H1 (cell line): ENCODE data around the gene ITGA6. TPM values are rescaled to one million over a fixed set of nuclear protein-coding genes. Genes with fewer than 3 reads are reported as not detected.
"Not testable (repeated sequence)": the region's sequence is repeated elsewhere in the genome, so short reads cannot be mapped to it uniquely, and the experiment has no call there.

Source experiments
- CTCF ChIA-PET: fragments of 300-600 bp; sonication (Branson Sonifier 250); formaldehyde crosslinking; loops from one replicate; lab custom pipeline; 2021; ENCODE audit not compliant: partially characterized antibody; lab: Charles Lee
- POLR2A ChIA-PET: fragments of 300-600 bp; sonication (Branson Sonifier 250); formaldehyde crosslinking; loops from one replicate; lab custom pipeline; 2021; ENCODE audit warnings: inconsistent platforms; ENCODE audit not compliant: partially characterized antibody; lab: Charles Lee
- DNase-seq, 2 experiments: peaks; one replicate each; pipeline versions ENCODE4 v3.0.0 to v3.0.0-alpha.2; 2010 to 2022; ENCODE audit warnings: low spot score in 2 of 2, low read depth in 1 of 2, mixed read lengths in 1 of 2
- FAIRE-seq: peaks from 2 replicates; lab custom pipeline; 2011; peaks lifted over from hg19 to GRCh38; lab: Jason Lieb, UNC
- H2AFZ ChIP-seq: 2 replicates; pipeline ENCODE4 v1.8.1; 2012; ENCODE audit warnings: low read length, inconsistent platforms
- H2AK5ac ChIP-seq: 2 replicates; pipeline ENCODE4 v1.6.1; 2013; ENCODE audit warnings: low read depth, low read length
- H2BK120ac ChIP-seq: replicated peaks from 2 replicates; pipeline ENCODE3; 2013; ENCODE audit warnings: low read depth, low read length, inconsistent platforms
- H2BK12ac ChIP-seq: 2 replicates; pipeline ENCODE4 v1.6.1; 2013; ENCODE audit warnings: low read depth, low read length
- H2BK15ac ChIP-seq: 2 replicates; pipeline ENCODE4 v1.6.1; 2013; ENCODE audit warnings: low read length
- H2BK20ac ChIP-seq: 2 replicates; pipeline ENCODE4 v1.6.1; 2013; ENCODE audit warnings: low read length
- H2BK5ac ChIP-seq: 2 replicates; pipeline ENCODE4 v1.6.1; 2013; ENCODE audit warnings: low read depth, low read length
- H3K14ac ChIP-seq: 2 replicates; pipeline ENCODE4 v1.6.1; 2013; ENCODE audit warnings: inconsistent platforms; ENCODE audit not compliant: insufficient read length
- H3K18ac ChIP-seq: 2 replicates; pipeline ENCODE4 v1.6.1; 2013; ENCODE audit warnings: low read length; ENCODE audit errors: extremely low read depth
- H3K23ac ChIP-seq: 2 replicates; pipeline ENCODE4 v1.6.1; 2013; ENCODE audit warnings: inconsistent platforms; ENCODE audit not compliant: insufficient read length
- H3K23me2 ChIP-seq: 2 replicates; pipeline ENCODE4 v1.6.1; 2013; ENCODE audit warnings: low read depth, low read length
- H3K27ac ChIP-seq: 2 replicates; pipeline ENCODE4 v1.6.1; 2011; ENCODE audit warnings: low read depth, low read length, inconsistent platforms
- H3K27me3 ChIP-seq, 4 experiments: replicated peaks in 1 of 4; 1 replicate in 1 of 4; 2 replicates in 3 of 4; pipeline versions ENCODE4 v1.6.1 to v1.8.1; 2011 to 2013; ENCODE audit warnings: low read length in 3 of 4, mild to moderate bottlenecking in 3 of 4, inconsistent platforms in 2 of 4, mixed read lengths in 2 of 4, moderate library complexity in 1 of 4; ENCODE audit not compliant: control insufficient read depth in 3 of 4, insufficient read depth in 3 of 4; ENCODE audit errors: extremely low read depth in 1 of 4
- H3K36me3 ChIP-seq, 4 experiments: 2 replicates each; pipeline versions ENCODE4 v1.6.1 to v1.8.1; 2011 to 2013; ENCODE audit warnings: mild to moderate bottlenecking in 4 of 4, low read length in 3 of 4, moderate library complexity in 2 of 4, control low read depth in 1 of 4, inconsistent platforms in 1 of 4; ENCODE audit not compliant: insufficient read depth in 4 of 4, control insufficient read depth in 2 of 4
- H3K4ac ChIP-seq: replicated peaks from 2 replicates; pipeline ENCODE3; 2013; ENCODE audit warnings: low read length, low read depth, mixed read lengths, inconsistent platforms; ENCODE audit not compliant: insufficient read length
- H3K4me1 ChIP-seq, 4 experiments: replicated peaks in 1 of 4; 1 replicate in 1 of 4; 2 replicates in 3 of 4; pipeline versions ENCODE4 v1.6.1 to v1.8.1; 2011 to 2013; ENCODE audit warnings: low read length in 3 of 4, inconsistent platforms in 2 of 4, mixed read lengths in 1 of 4; ENCODE audit not compliant: insufficient read depth in 4 of 4, control insufficient read depth in 3 of 4
- H3K4me2 ChIP-seq, 2 experiments: 2 replicates each; pipeline versions ENCODE4 v1.6.1 to v1.8.1; 2011 to 2013; ENCODE audit warnings: low read depth in 2 of 2, low read length in 2 of 2, control low read depth in 1 of 2, inconsistent platforms in 1 of 2, mild to moderate bottlenecking in 1 of 2; ENCODE audit not compliant: insufficient read depth in 1 of 2
- H3K4me3 ChIP-seq, 4 experiments: fragments of 200-600, 300-600 bp in 1 of 4; sonication (generic), shearing (Covaris generic), sonication (Bioruptor Twin) in 1 of 4; 2 replicates each; pipeline versions ENCODE4 v1.5.1 to v1.8.1; 2011 to 2016; ENCODE audit warnings: low read length in 4 of 4, low read depth in 3 of 4, control low read depth in 2 of 4, inconsistent platforms in 2 of 4, mild to moderate bottlenecking in 2 of 4, mixed read lengths in 1 of 4, moderate library complexity in 1 of 4; ENCODE audit not compliant: insufficient read depth in 2 of 4; ENCODE audit errors: extremely low read depth in 1 of 4
- H3K56ac ChIP-seq: replicated peaks from 2 replicates; pipeline ENCODE3; 2013; ENCODE audit warnings: low read depth, mild to moderate bottlenecking, mixed read lengths, low read length, inconsistent platforms; ENCODE audit not compliant: insufficient read length
- H3K79me1 ChIP-seq: 2 replicates; pipeline ENCODE4 v1.6.1; 2013; ENCODE audit warnings: low read depth, low read length, control low read depth
- H3K79me2 ChIP-seq, 2 experiments: 2 replicates each; pipeline versions ENCODE4 v1.6.1 to v1.8.1; 2012 to 2013; ENCODE audit warnings: low read length in 2 of 2, mild to moderate bottlenecking in 2 of 2, inconsistent platforms in 1 of 2; ENCODE audit not compliant: insufficient read depth in 2 of 2, control insufficient read depth in 1 of 2
- H3K9ac ChIP-seq, 4 experiments: replicated peaks in 1 of 4; 1 replicate in 1 of 4; 2 replicates in 3 of 4; pipeline versions ENCODE4 v1.6.1 to v1.8.1; 2011 to 2013; ENCODE audit warnings: low read depth in 3 of 4, low read length in 3 of 4, control low read depth in 2 of 4, mild to moderate bottlenecking in 2 of 4, moderate library complexity in 2 of 4, inconsistent platforms in 1 of 4; ENCODE audit errors: extremely low read depth in 1 of 4
- H3K9me3 ChIP-seq, 2 experiments: 2 replicates each; pipeline versions ENCODE4 v1.6.1 to v1.8.1; 2012 to 2013; ENCODE audit warnings: mild to moderate bottlenecking in 2 of 2, moderate library complexity in 2 of 2, control low read depth in 1 of 2, inconsistent platforms in 1 of 2, low read depth in 1 of 2, low read length in 1 of 2, mixed read lengths in 1 of 2; ENCODE audit not compliant: insufficient read depth in 2 of 2
- H4K20me1 ChIP-seq, 2 experiments: replicated peaks in 1 of 2; 2 replicates each; pipeline versions ENCODE3 to v1.8.1; 2011 to 2013; ENCODE audit warnings: inconsistent platforms in 2 of 2, low read length in 2 of 2, mild to moderate bottlenecking in 1 of 2; ENCODE audit not compliant: insufficient read depth in 2 of 2, control insufficient read depth in 1 of 2
- H4K5ac ChIP-seq: 2 replicates; pipeline ENCODE4 v1.6.1; 2013; ENCODE audit warnings: low read length, low read depth, mixed read lengths, inconsistent platforms; ENCODE audit not compliant: insufficient read length
- H4K8ac ChIP-seq: 2 replicates; pipeline ENCODE4 v1.8.0; 2013; ENCODE audit warnings: mild to moderate bottlenecking, moderate library complexity, low read length, inconsistent platforms; ENCODE audit not compliant: insufficient read depth; ENCODE audit errors: extremely low read depth
- H4K91ac ChIP-seq: replicated peaks from 2 replicates; pipeline ENCODE3; 2013; ENCODE audit warnings: low read length, mixed read lengths, inconsistent platforms; ENCODE audit not compliant: insufficient read length
- WGBS, 2 experiments: shearing (Covaris generic) in 1 of 2; methylation state at CpG; one replicate each; pipeline versions ENCODE4 v1.1.6 to v1.1.7; 2013 to 2015; ENCODE audit warnings: low lambda C conversion rate in 2 of 2, mixed read lengths in 2 of 2, inconsistent platforms in 1 of 2, low coverage in 1 of 2, missing lambda C conversion rate in 1 of 2; ENCODE audit not compliant: insufficient replicate concordance in 2 of 2, insufficient coverage in 1 of 2, insufficient read length in 1 of 2; ENCODE audit errors: extremely low coverage in 1 of 2, missing lambda C conversion rate in 1 of 2; 5-methylcytosine and 5-hydroxymethylcytosine counted together
- polyA plus RNA-seq, 7 experiments: library from polyadenylated mRNA; depleted of rRNA in 3 of 7; stranded (reverse) in 5 of 7; unstranded in 2 of 7; fragments of >200 nt in 5 of 7; fragments of 200-250 nt in 2 of 7; gene quantifications; 1 replicate in 5 of 7; 2 replicates in 1 of 7; 4 replicates in 1 of 7; pipeline versions ENCODE4 v1.2.1 to v1.2.3, GENCODE V29; 2011 to 2013; ENCODE audit warnings: missing spikeins in 2 of 7, mixed read lengths in 2 of 7
- total RNA-seq: library from RNA; stranded (reverse); fragmentation: NEBNext Ultra II Directional; extraction: Animal tissue kit (Norgen Biotek cat#: 25700); gene quantifications from 2 replicates; pipeline ENCODE4 v1.2.1, GENCODE V29; 2021

Gene ITGA6
- total and polyA plus RNA-seq, 2 of the 8 experiments (the other 6 are each of a cell fraction or from before 2014, with no cell fraction given), result 26.9 to 118 TPM

DNA sequence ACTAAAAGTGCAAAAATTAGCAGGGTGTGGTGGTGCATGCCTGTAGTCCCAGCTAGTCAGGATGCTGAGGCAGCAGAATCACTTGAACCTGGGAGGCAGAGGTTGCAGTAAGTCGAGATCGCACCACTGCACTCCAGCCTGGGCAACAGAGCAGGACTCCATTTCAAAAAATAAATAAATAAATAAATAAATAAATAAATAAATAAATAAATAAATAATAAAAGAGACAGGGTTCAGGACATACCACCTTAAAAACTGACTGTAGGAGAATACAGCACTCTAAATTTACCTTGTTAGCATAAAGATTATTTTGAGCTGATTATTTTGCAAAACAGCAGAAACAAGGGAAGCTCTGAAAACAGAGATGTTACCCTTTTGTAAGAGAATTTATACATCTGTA lies 105.1 kb downstream of the ITGA6 start:
- H4K91ac ChIP-seq, H2BK20ac ChIP-seq, H2BK5ac ChIP-seq, H4K20me1 ChIP-seq, H3K14ac ChIP-seq, H2AFZ ChIP-seq, H4K5ac ChIP-seq, H3K18ac ChIP-seq, H4K8ac ChIP-seq, H2BK120ac ChIP-seq, POLR2A ChIA-PET, H3K4ac ChIP-seq, H2BK15ac ChIP-seq, H3K27ac ChIP-seq, H3K27me3 ChIP-seq, H2AK5ac ChIP-seq, H3K56ac ChIP-seq, H3K79me1 ChIP-seq, DNase-seq, H3K23ac ChIP-seq, H3K23me2 ChIP-seq, H3K79me2 ChIP-seq, H3K9ac ChIP-seq, FAIRE-seq, H2BK12ac ChIP-seq: not testable (repeated sequence)
- CTCF ChIA-PET, result interaction anchor here (1.3 to 1.5 kb wide), 2 partner anchors 8 to 59 kb away, joined by 3 read pairs; no protein-coding TSS in a partner anchor
- peaks cover 0 to 26% (median 1%) of the 10 kb centered on the region in 4 experiments; a peak in 3 of 8 replicates for H3K36me3 ChIP-seq
- H3K9me3 ChIP-seq, result peaks cover 12 to 20% of the 10 kb centered on the region in 2 experiments
- peaks cover 0 to 14% (median 11%) of the 10 kb centered on the region in 4 experiments; a peak in 5 of 7 replicates for H3K4me1 ChIP-seq
- H3K4me3 ChIP-seq, result peak overlapping the region in 1 of 4 experiments; percentile 34; a peak in 1 of 8 replicates
- WGBS, 2 experiments, result 91% methylated on average over 2 of the region's 2 CpGs; no CpG with 5 or more reads in 1 of the 2 experiments
- H3K4me2 ChIP-seq, result peak overlapping the region; percentile 11 to 55; a peak in 1 of 4 replicates
